Thyroid gland (tissue), 4 donors: Measurements from ENCODE around the gene RORC. TPM values are rescaled to one million over a fixed set of nuclear protein-coding genes. Genes with fewer than 3 reads are reported as not detected.

Source experiments
- DNase-seq, 2 donors: peaks; one replicate each; pipeline ENCODE4 v3.0.0-alpha.2; 2019
- H3K27ac ChIP-seq, 3 donors: fragments of 200-600 bp; sonication (generic); 1 replicate in 2 of 3; 2 replicates in 1 of 3; pipeline ENCODE4 v1.5.1; 2016 to 2019; ENCODE audit warnings: mild to moderate bottlenecking in 1 of 3, moderate library complexity in 1 of 3
- H3K27me3 ChIP-seq: fragments of 200-600 bp; sonication (generic); one replicate; pipeline ENCODE4 v1.5.1; 2019
- H3K36me3 ChIP-seq, 2 donors: fragments of 200-600 bp; sonication (generic); one replicate each; pipeline ENCODE4 v1.5.1; 2016 to 2019
- H3K4me1 ChIP-seq, 2 donors: fragments of 200-600 bp; sonication (generic); one replicate each; pipeline ENCODE4 v1.5.1; 2017 to 2019
- H3K4me3 ChIP-seq, 3 donors: fragments of 200-600 bp; sonication (generic); replicated peaks in 1 of 3; 1 replicate in 2 of 3; 2 replicates in 1 of 3; pipeline ENCODE4 v1.5.1; 2016; ENCODE audit warnings: mild to moderate bottlenecking in 1 of 3
- H3K9me3 ChIP-seq: fragments of 200-600 bp; sonication (generic); one replicate; pipeline ENCODE4 v1.5.1; 2017
- CTCF ChIP-seq, 6 experiments: fragments of 200-600 bp in 3 of 6; fragments of 450-650 bp in 3 of 6; sonication (generic) in 3 of 6; IDR thresholded peaks; one replicate each; pipeline ENCODE4 v1.5.1; 2016 to 2019; ENCODE audit warnings: antibody characterized with exemption in 6 of 6, mild to moderate bottlenecking in 2 of 6, inconsistent platforms in 1 of 6, moderate library complexity in 1 of 6
- POLR2A ChIP-seq, 2 donors: fragments of 450-650 bp; IDR thresholded peaks; one replicate each; pipeline ENCODE4 v1.6.1; 2017; ENCODE audit warnings: antibody characterized with exemption in 2 of 2, mild to moderate bottlenecking in 2 of 2, moderate library complexity in 1 of 2
- WGBS, 2 donors: methylation state at CpG; one replicate each; pipeline ENCODE4 v1.1.5; 2017; 5-methylcytosine and 5-hydroxymethylcytosine counted together
- intact Hi-C: fragments of 100-400 bp; cut with DNase I; formaldehyde crosslinking; loops from one replicate; pipeline ENCODE4 v1.15.1; 2023
- total RNA-seq, 4 donors: library from RNA; depleted of rRNA; stranded (reverse); fragments of >200 nt; gene quantifications; one replicate each; pipeline ENCODE4 v1.2.3, GENCODE V29; 2016

RORC gene
- total RNA-seq, 4 donors from 2014 or later: 29.7 to 48.4 (median 38.8) TPM

DNA sequence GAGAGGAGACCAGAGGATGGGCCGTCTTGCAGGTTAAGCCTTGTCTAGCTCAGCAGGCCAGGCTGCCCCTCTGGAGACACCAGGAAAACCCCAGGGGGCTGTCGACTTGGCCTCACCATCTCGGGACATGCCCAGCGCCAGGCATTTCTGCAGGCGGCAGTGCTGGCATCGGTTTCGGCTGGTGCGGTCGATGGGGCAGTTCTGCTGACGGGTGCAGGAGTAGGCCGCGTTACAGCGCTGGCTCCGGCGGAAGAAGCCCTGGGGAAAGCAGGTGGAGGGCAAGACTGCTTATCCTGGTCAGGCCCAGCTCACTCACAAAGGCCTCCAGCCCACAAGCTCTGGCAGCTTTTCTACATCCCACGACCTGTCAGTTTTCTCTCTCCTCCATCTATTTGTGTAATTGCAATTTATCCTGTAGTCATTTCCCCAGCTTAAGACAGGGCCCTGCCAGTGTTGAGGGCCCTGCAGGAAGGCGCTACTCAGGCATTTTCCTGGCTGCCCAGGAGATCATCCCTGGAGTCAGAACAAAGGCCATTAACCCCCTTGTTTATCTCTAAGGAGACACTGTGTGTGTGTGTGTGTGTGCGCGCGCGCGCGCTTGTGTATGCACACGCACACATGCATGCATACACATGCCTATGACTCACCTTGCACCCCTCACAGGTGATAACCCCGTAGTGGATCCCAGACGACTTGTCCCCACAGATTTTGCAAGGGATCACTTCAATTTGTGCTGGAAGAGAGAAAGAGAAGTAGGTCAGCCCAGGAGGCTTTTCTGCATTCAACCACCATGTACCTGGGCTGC is 14.9 kb downstream of the RORC start:
- H3K4me3 ChIP-seq: no peak overlapping the region
- H3K27me3 ChIP-seq: no peaks in the 10 kb centered on the region
- no peaks in the 10 kb centered on the region for H3K9me3 ChIP-seq
- TF ChIP-seq CTCF (IDR thresholded peaks at IDR 0.05): no peak
- no peak for TF ChIP-seq POLR2A (IDR thresholded peaks at IDR 0.05)
- DNase-seq: no peak
- peaks cover 0 to 8% of the 10 kb centered on the region in 2 donors for H3K4me1 ChIP-seq
- H3K36me3 ChIP-seq: peaks cover 6 to 26% of the 10 kb centered on the region in 2 donors
- WGBS, 2 donors: 76 to 81% methylated on average over 16 to 24 of the region's 26 CpGs
- intact Hi-C loops: no loop called here
- no peak overlapping the region for H3K27ac ChIP-seq

DNA sequence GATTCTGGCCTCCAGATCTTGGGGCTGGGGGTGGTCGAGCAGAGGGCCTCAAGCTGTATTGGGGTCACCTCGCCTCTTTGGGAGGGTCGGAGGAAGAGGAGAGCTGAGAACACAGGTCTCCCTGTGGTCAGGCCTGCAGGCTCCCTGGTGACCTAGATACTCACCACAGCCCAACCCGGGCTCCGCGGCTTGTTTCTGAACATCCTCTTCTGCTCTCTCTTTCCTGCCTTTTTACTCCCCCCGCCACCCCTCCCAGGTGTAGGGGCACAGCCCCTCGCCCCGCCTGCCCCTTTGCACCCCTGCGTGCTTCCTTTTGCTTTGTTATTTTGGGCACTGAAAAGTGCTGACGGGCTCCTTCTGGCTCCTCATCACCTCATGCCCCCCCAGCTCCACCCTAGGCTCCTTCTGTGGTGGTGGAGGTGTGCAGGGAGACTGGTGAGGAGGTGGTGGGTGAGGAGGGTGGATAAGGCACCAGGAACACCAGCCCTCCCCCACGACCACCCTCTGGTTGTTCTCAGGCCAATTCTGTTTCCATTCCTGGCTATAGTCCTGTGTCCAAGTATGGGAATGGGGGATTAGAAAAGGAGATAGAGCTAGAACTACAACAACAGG is 15.8 kb downstream of the RORC start:
- TF ChIP-seq CTCF (IDR thresholded peaks at IDR 0.05) (no peak), POLR2A (IDR thresholded peaks at IDR 0.05) (no peak)
- no peak for DNase-seq
- H3K9me3 ChIP-seq: no peaks in the 10 kb centered on the region
- WGBS, 2 donors: 73 to 80% methylated on average over 12 of the region's 12 CpGs
- H3K36me3 ChIP-seq: peaks cover 6 to 26% of the 10 kb centered on the region in 2 donors
- H3K4me3 ChIP-seq: no peak overlapping the region
- intact Hi-C loops: no loop called here
- H3K4me1 ChIP-seq: peaks cover 0 to 1% of the 10 kb centered on the region in 2 donors
- H3K27me3 ChIP-seq: no peaks in the 10 kb centered on the region
- H3K27ac ChIP-seq: no peak overlapping the region

DNA sequence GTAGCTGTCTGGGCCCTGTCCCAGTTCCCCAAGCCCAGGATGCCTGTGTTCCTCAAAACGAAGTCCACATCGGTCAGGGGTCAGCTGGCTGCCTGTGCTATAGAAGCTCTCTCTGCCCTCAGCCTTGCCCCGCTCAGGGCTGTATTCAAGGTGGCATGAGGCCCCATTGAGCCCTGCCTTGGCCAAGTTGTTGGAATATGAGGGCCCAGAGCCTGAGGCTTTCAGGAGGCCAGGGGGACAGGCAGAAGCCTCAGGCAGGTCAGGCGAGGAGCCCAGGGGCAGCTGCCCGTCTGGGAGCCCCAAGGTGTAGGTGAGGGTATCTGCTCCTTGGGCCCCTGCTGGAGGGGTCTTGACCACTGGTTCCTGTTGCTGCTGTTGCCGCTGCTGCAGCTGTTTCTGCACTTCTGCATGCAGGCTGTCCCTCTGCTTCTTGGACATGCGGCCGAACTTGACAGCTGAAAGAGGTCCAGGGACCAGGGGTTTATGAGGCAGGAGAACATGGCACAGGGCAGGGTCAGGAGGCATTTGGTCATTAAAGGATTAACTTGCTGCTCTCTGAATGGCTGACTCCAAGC is 16.5 kb downstream of the RORC start:
- WGBS, 2 donors: 91 to 98% methylated on average over 5 to 6 of the region's 8 CpGs
- peaks cover 6 to 26% of the 10 kb centered on the region in 2 donors for H3K36me3 ChIP-seq
- no peaks in the 10 kb centered on the region for H3K27me3 ChIP-seq
- no peak overlapping the region for H3K4me3 ChIP-seq
- intact Hi-C loops: no loop called here
- DNase-seq: no peak
- H3K27ac ChIP-seq: no peak overlapping the region
- no peaks in the 10 kb centered on the region for H3K9me3 ChIP-seq
- TF ChIP-seq CTCF (IDR thresholded peaks at IDR 0.05) (no peak), POLR2A (IDR thresholded peaks at IDR 0.05) (no peak)
- no peaks in the 10 kb centered on the region for H3K4me1 ChIP-seq

DNA sequence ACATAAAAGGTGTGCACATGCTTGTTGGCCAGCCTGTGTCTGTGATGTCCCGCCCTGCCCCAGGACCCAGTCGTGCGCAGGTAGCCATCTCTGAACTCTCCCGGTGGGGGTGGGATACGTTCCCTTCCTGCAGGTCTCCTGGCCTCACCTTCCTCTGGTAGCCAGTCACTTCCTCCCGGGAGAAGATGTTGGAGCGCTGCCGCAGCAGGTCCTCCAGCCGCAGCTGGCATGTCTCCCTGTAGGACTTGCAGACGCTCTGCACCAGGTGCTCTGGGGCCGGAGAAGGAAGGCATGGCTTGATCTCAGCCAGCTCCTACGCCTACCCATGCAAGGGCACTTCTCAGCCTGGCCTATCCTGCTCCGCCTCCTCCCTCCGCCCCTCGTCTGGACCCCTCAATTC is 17.2 kb downstream of the RORC start:
- H3K4me1 ChIP-seq: no peaks in the 10 kb centered on the region
- no peak overlapping the region for H3K4me3 ChIP-seq
- no peaks in the 10 kb centered on the region for H3K9me3 ChIP-seq
- peaks cover 6 to 26% of the 10 kb centered on the region in 2 donors for H3K36me3 ChIP-seq
- no peak for DNase-seq
- H3K27ac ChIP-seq: no peak overlapping the region
- no peak for TF ChIP-seq CTCF (IDR thresholded peaks at IDR 0.05)
- no peak for TF ChIP-seq POLR2A (IDR thresholded peaks at IDR 0.05)
- WGBS, 2 donors: 91% methylated on average over 13 to 15 of the region's 15 CpGs
- H3K27me3 ChIP-seq: no peaks in the 10 kb centered on the region
- intact Hi-C loops: no loop called here
